ENCODE measurements around the gene SBF1. TPM values are rescaled to one million over a fixed set of nuclear protein-coding genes. Genes with fewer than 3 reads are reported as not detected.
"Not testable (repeated sequence)": the region's sequence is repeated elsewhere in the genome, so short reads cannot be mapped to it uniquely, and the experiment has no call there.

The SBF1 gene
- total RNA-seq, 1 donor from 2014 or later, result 47.7 TPM

DNA sequence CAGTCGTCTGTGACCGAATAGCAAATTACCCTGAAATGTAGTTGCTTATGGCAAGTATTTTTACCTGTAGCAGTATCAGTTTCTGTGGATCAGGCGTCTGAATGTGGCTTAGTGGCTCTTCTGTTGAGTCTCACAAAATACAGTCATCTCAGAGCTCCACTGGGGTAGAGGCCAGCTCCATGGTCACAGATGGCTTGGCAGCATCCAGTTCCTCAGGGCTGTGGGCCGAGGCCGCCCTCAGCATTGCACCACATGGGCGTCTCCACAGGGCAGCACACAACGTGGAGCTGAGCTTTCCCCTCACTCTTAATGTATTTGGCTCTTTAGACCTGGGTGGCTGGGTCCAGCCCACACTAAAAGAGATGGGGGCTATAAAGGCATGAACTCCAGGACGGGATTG is 57.8 kb downstream of the SBF1 start:
- ATAC-seq, result no peak
- DNase-seq (ENCODE audit: missing footprints), result no peak
- intact Hi-C loops (cut with DNase I), result no loop called here

DNA sequence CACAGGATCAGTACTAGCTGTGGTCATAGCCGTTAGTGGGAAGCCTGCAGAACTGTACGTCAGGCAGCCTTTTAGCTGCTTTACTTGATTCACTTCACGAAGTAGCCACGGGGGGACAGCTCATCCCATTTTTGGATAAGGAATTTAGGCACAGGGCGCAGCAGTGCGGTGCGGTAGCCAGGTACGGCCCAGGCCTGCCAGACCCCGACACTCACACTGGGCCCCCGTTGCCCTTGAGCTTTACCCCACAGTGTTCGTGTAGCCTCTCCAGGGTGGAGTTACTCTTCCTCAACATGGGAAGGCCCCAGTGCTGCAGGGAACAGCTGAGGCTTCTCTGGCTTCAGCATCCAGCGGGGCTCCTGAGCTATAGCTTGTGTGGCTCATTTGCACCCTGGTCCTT is 59.4 kb downstream of the SBF1 start:
- ATAC-seq, result no peak
- DNase-seq (ENCODE audit: missing footprints), result no peak
- intact Hi-C loops (cut with DNase I), result no loop called here

DNA sequence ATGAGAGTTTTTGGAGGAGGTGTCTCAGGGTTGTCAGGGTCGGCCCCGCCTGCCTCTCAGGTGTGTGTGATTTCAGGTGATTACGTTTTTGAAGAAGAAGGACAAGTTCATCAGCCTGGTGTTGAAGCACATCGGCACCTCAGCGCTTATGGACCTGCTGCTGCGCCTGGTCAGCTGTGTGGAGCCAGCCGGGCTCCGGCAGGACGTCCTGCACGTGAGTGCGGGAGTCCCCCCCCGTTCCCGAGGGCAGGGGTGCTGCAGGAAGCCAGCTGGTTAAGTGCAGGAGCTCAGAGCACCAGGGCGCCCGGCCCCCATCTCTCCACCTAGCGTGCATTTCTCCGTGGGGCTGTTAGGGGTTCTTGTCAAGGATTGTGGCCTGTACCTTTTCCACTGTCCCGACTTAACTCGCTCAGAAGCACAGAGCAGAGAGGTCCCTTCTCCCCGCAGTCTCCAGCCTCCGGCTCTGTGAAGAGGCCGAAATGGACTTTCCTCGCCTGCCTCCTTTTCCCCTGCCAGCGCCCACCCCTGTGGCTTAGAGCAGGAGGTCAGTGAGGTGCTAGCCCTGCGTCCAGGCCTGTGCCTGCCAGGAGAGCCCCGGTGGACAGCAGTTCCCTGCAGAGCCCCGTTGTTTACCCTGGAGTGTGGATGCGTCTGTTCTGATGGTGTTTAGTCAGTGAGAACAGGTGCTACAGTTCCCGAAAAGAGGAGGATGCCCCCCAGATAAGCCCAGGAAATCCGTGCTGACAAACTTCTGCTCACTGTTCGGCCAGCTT is 60.2 kb downstream of the SBF1 start:
- intact Hi-C loops (cut with DNase I), result no loop called here
- ATAC-seq, result no peak
- DNase-seq (ENCODE audit: missing footprints), result no peak

DNA sequence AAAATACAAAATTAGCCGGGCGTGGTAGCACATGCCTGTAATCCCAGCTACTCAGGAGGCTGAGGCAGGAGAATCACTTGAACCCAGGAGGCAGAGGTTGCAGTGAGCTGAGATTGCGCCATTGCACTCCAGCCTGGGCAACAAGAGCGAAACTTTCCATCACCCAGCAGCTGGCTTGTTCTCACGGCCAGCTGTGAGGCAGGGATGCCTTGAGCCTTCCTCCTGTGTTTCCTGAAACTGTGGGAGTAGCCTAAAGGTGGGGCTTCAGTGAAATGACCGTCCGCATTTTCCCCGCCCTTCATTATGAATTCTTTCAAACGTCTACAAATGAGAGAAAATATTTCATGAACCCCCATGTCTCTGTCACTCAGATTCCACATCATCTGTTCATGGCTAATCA is 65.9 kb downstream of the SBF1 start:
- DNase-seq (ENCODE audit: missing footprints); ATAC-seq; intact Hi-C loops (cut with DNase I): not testable (repeated sequence)

DNA sequence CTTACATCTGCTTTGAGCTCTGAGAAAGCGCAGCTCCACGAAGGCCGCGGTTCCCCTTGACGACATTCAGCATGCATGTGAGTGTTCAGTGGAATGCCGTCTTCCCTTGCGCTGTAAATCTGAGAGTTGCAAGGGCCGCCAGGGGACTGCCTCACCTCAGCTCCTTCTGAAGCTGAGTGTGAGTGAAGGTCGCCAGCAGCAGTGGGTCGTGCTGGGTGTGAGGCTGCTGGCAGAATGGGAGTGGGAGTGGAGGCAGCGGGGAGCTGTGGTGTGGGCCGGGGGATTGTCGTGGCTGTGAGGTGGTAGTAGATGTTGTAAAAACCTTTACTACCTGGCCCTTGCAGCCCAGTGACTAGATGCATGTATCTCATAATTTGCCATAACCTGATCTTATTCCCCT is 66.5 kb downstream of the SBF1 start:
- intact Hi-C loops (cut with DNase I), result no loop called here
- ATAC-seq, result no peak

DNA sequence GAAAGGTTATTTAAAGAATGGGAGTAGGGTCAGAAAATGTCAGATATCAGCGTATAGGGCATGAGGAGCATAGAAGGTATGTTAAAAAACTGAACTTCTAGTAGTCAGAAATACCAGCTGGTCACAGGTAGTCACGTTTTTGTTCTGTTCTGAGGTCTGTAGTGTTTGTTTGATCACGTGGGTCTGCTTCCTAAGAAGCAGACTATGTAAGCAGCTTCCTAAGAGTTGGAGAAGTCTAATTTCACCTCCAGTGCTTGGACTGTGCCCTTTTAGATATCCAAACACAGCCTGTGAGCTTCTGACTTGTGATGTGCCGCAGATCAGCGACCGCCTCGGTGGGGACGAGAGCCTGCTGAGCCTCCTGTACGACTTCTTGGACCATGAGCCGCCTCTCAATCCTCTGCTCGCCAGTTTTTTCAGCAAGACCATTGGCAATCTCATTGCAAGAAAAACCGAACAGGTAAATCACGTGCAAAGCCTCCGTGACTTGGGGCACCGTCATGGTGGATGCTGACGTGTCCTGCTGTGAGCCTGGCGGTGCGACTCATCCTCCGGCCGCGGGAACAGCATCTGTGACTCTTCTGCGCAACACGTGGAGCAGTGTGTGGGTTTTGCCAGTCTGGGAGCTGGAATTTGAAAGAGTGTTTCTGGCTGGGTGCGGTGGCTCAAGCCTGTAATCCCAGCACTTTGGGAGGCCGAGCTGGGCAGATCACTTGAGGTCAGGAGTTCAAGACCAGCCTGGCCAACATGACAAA is 68.2 kb downstream of the SBF1 start:
- ATAC-seq (no peak), DNase-seq (ENCODE audit: missing footprints) (no peak)
- intact Hi-C loops (cut with DNase I), result no loop called here

More for the DNA sequence above, 66.5 kb downstream of the SBF1 start:
- DNase-seq (ENCODE audit: missing footprints), result no peak

DNA sequence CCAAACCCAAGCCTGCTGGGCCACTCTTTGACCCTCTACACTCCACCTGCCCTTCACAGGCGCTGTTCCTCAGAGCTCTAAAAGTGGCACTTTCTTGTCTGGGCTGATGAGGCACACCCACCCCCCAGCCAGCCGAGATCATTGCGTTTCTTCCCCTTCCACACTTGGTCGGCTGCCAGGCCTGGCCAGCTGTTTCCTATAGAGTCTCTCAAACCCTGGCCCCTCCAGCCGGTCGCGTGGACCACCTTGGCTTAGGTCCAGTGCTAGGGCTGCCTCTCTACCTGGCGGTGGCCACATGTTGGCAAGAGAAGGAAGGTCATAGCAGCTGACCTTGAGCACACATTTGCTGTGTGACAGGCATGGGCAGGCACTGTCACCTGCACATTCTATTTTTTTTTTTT is 71.1 kb downstream of the SBF1 start:
- DNase-seq (ENCODE audit: missing footprints) (peak; percentile 90), ATAC-seq (peak; percentile 49)
- intact Hi-C loops (cut with DNase I), result no loop called here

DNA sequence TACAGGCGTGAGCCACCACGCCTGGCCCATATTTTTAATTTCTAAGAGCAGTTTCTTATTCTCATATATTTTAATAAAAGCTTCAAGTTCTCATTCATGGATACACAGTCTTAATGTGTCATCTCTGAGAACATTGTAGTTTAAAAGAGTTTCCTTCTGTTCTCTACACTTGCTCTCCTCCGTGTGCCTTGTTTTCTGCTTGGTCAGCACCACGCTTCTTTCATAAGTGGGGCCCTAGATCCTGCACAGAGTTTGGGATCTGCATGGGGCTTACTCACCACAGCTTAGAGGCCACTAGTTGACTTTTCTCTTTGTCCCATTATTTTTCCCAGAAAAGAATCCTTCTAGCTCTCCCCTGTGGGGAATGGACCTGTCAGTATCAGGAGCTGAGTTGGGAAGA is 72.9 kb downstream of the SBF1 start:
- ATAC-seq (no peak), DNase-seq (ENCODE audit: missing footprints) (no peak)
- intact Hi-C loops (cut with DNase I), result no loop called here

DNA sequence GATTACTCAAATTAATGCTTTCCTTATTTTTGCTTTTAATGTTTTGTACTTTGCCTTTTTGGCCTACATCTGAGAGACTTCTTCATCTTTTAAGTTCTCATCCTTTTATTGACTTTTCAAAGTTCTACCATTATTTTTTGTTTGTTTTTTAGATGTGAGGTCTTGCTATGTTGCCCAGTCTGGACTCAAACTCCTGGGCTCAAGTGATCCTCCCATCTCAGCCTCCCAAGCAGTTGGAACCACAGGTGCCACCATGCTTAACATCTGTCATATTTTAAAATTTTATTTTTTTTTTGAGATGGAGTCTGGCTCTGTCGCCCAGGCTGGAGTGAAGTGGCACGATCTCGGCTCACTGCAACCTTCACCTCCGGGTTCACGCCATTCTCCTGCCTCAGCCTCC is 73.9 kb downstream of the SBF1 start:
- no peak for ATAC-seq
- intact Hi-C loops (cut with DNase I), result no loop called here
- DNase-seq (ENCODE audit: missing footprints), result no peak

DNA sequence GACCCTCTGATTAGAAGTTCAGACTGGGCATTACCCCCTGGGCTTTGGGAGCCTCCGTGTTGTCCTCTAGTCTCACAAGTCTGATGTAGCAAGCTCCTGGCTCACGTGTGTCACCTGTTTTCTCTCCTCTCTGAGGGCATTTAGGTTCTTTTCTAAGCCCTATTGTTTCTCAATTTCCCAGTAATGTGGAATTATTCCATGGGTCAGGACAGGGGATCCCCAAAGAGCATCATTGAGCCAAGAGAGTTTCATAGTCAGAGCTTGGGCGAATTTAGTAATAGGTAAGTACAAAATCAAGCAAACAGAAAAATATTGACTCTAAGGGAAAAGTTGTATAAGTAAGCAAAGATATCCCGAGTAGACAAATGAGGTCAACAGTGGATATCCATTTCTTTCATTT is 74.4 kb downstream of the SBF1 start:
- intact Hi-C loops (cut with DNase I), result no loop called here
- no peak for ATAC-seq
- DNase-seq (ENCODE audit: missing footprints), result no peak

DNA sequence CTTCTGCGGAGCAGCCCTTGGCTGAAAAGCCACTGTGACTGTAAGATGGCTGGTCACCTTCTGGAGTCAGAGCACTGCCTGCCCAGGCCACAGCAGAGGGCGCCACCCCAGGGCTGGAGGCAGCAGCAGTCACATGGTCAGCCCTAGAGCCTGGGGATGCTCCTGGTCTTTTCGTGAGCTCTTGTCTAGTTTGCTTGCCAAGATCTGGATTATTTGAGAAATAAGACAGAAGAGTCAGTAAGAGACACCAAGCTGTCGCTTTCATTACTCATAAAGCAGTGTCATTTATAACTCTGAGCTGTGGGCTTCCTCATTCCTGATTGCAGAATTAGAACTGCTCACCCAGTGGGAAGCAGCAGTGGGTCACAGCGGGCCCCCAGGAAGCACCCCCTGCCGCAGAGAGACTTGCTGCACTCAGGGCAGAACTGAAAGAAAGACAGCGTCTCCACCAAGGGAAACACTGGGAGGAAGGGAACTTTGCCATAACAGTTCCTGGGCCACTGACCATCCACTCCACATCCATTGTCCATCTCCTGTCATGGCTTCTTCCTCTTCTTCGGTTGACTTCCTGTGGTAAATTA is 75.0 kb downstream of the SBF1 start:
- ATAC-seq (peak; percentile 62), DNase-seq (ENCODE audit: missing footprints) (no peak)
- intact Hi-C loops (cut with DNase I), result no loop called here

DNA sequence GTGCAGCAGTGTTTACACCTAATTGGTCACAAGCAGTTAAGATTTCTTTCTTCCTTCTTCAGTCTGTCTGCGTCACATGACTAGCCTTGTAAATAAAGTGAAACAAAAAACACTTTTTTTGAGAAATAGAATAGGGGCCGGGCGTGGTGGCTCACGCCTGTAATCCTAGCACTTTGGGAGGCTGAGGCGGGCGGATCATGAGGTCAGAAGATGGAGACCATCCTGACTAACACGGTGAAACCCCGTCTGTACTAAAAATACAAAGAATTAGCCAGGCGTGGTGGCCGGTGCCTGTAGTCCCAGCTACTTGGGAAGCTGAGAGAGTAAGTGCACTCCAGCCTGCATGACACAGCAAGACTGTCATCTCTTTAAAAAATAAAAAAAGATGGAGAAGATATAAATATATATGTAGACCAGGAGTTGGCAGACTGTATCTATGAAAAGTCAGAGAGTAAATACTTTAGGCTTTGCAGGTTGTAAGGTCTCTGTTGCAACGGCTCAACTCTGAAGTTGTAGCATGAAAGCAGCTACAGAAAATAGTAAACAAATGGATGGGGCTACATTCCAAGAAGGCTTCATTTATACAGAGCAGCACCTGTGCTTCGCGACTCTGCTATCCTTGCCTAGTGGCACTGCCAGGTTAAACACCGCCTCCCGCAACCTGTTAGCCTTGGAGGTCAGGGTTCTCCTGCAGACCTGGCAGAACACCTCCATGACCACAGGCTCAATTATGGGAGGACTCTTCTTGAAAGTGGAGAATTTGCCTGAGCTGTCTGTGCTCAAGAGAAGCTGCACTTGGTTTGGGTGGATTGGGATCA is 75.8 kb downstream of the SBF1 start:
- DNase-seq (ENCODE audit: missing footprints), result no peak
- no peak for ATAC-seq
- intact Hi-C loops (cut with DNase I), result no loop called here

DNA sequence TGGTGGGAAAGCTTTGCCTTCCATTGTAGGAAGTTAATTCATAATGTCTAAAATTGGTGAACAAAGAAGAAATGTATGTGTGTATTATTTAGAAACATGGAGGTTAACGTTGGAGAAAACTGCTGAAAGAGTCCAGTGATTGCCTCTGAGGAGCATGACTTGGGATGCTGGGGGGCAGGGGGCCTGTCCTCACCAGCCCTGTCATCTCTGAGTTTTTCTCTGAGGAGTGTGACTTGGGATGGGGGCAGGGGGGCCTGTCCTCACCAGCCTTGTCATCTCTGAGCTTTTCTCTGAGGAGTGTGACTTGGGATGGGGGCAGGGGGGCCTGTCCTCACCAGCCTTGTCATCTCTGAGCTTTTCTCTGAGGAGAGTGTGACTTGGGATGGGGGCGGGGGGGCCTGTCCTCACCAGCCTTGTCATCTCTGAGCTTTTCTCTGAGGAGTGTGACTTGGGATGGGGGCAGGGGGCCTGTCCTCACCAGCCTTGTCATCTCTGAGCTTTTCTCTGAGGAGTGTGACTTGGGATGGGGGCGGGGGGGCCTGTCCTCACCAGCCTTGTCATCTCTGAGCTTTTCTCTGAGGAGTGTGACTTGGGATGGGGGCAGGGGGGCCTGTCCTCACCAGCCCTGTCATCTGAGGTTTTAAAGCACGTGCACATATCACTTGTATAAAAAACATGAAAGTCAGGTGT is 77.3 kb downstream of the SBF1 start:
- ATAC-seq; DNase-seq (ENCODE audit: missing footprints); intact Hi-C loops (cut with DNase I): not testable (repeated sequence)

DNA sequence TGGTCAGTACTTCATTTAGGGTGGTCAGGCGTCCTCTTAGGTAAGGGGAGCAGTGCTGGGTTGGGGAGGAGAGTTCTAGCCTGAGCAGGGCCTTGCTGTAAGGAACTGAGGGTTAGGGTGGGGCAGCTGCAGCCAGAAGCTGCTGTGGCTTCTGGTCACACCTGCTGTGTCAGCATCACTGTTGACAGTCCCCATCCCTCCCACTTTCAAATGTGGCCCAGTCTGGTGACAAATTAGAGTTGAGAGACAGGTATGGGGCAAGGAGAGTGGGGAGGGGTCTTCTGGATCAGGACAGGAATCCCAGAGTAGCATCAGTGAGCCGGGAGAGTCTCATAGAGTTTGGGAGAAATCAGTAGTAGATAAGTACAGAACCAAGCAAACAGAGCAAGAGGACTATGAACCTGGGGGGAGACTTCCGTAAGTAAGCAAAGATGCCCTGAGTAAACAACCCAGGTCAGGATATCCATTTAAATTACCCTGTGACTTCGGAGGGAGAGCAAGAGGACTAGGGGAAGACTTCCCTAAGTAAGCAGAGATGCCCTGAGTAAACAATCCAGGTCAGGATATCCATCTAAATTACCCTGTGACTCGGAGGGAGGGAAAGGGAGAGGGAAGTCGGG is 78.0 kb downstream of the SBF1 start:
- intact Hi-C loops (cut with DNase I), result no loop called here
- DNase-seq (ENCODE audit: missing footprints) (no peak), ATAC-seq (no peak)

All from Right ventricle myocardium inferior (tissue), 1 donor.